ENCODE results near the gene FAM72C.
"Not testable (repeated sequence)": the region's sequence is repeated elsewhere in the genome, so short reads cannot be mapped to it uniquely, and the experiment has no call there.

DNA sequence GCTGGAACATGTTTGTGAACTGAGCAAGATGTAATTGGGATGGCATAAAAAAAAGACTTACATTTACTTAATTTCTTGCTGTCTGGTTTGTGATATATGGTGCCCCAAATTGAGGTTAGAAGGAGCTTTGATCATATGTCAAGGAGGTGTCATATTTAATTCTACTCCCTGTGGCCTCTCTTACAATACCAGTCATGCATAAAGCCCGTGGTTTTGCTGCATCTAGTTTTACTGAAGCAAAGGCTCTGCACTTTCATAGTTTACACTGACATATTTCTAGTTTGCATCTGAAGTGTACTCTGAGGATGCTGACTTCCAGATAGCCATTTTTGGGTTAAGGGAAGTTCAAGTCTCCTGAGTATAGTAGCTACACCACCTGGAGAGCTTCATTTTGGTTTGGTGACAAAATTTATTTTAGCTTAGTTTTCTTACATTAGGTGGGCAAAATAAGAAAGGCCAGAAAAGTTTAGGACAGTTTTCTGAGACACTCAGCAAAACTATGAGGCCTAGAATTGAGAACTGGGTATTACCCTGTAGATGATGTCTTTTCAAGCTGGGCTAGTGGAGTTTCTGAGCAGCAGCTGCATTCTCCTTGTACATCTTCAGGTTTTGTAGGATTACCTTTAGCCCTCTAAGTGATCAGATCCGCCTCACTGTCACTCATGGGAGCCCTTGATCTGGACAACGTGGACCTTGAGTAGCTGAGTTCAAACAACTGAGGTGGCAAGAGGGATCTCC is 48.4 kb upstream of the FAM72C start:
- TF ChIP-seq TAF1 (IDR thresholded peaks at IDR 0.05; ENCODE audit: borderline replicate concordance, low read depth, low read length); POLR2AphosphoS5 (IDR thresholded peaks at IDR 0.05; ENCODE audit: low read depth, low read length); POLR2A (IDR thresholded peaks at IDR 0.05; ENCODE audit: low read depth, low read length): not testable (repeated sequence)

Measured in GM12892 (cell line).